K562 treated with DMSO at 1 percent for 48 hours (cell line): Measurements from ENCODE around the gene GALC. TPM values are rescaled to one million over a fixed set of nuclear protein-coding genes. Genes with fewer than 3 reads are reported as not detected.

Experiments used
- total RNA-seq: library from RNA; unstranded; fragments of 300-600 nt; gene quantifications from 2 replicates; pipeline ENCODE4 v1.2.3, GENCODE V29; 2022; ENCODE audit warnings: low replicate concordance; ENCODE audit errors: extremely low read depth

Gene GALC
- not detected in 2 replicates for total RNA-seq

GRCh38 chr14:87992718-87993628 is at the start of gene GALC:
Gene GALC, minus strand, starts transcription at chr14:87993182. Its CDS starts 18 bp downstream, at chr14:87993164.

GRCh38 chr14:88005050-88005481 is 12.1 kb upstream of the GALC start, which contains the start of gene GPR65:
Gene GPR65, plus strand, starts transcription at chr14:88005135. Its CDS starts 5,713 bp downstream, at chr14:88010848.

Other genes starting within 250 kb of the GALC start
- gene GPR65, start 12.0 kb upstream of the GALC start, total RNA-seq, result not detected in 2 replicates